ENCODE data around the gene GLI3.

DNA sequence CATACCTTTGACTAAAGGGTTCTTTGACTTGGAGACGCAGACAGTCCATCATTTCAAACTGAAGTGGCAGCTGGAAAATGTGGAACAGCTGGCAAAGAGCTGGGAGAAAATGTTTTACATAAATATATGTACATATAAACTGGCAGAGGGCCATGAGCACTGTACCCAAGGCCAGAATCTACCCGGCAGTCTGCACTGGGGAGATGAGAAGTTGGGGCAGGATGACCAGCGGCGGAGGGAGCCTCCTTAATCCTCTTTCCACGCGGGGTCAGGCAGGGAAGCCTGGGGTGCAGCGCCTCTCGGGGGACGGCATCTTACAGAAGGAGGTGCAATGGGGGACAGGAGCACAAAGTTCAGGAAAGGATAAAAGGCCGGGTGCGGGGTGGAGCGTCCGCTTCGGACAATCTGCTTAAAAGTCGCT is 1.3 kb downstream of the GLI3 start:
- TF ChIP-seq, protein P1, sequence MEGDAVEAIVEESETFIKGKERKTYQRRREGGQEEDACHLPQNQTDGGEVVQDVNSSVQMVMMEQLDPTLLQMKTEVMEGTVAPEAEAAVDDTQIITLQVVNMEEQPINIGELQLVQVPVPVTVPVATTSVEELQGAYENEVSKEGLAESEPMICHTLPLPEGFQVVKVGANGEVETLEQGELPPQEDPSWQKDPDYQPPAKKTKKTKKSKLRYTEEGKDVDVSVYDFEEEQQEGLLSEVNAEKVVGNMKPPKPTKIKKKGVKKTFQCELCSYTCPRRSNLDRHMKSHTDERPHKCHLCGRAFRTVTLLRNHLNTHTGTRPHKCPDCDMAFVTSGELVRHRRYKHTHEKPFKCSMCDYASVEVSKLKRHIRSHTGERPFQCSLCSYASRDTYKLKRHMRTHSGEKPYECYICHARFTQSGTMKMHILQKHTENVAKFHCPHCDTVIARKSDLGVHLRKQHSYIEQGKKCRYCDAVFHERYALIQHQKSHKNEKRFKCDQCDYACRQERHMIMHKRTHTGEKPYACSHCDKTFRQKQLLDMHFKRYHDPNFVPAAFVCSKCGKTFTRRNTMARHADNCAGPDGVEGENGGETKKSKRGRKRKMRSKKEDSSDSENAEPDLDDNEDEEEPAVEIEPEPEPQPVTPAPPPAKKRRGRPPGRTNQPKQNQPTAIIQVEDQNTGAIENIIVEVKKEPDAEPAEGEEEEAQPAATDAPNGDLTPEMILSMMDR (IDR thresholded peaks at IDR 0.05), result no peak
- TF ChIP-seq POLR2A (IDR thresholded peaks at IDR 0.05), result no peak
